A549 (cell line): Measurements from ENCODE around the gene RSPH9. TPM values are rescaled to one million over a fixed set of nuclear protein-coding genes. Genes with fewer than 3 reads are reported as not detected.

Source experiments
- ATAC-seq, 2 experiments: fragments of 200-7000 bp in 1 of 2; fragments of >200 bp in 1 of 2; cut with Nextera tagmentation in 1 of 2; cut with Tn5 transposase in 1 of 2; 3 replicates each; pipeline versions ENCODE4 v1.8.0 to v1.9.1; 2018 to 2020; ENCODE audit warnings: mild to moderate bottlenecking in 1 of 2, moderate library complexity in 1 of 2
- CTCF ChIA-PET: fragments of 300-600 bp; sonication (Branson Sonifier 250); formaldehyde crosslinking; extraction: SDS; loops from one replicate; lab custom pipeline; 2021; ENCODE audit warnings: antibody characterized with exemption, inconsistent platforms; lab: Yijun Ruan, JAX
- POLR2A ChIA-PET: fragments of 350-600 bp; formaldehyde crosslinking; extraction: SDS; loops from one replicate; lab custom pipeline; 2021; ENCODE audit warnings: antibody characterized with exemption, inconsistent platforms; lab: Yijun Ruan, JAX
- DNase-seq, 2 experiments: peaks; one replicate each; pipeline versions ENCODE4 v3.0.0 to v3.0.0-alpha.2; 2011 to 2016; ENCODE audit warnings: low read depth in 1 of 2, low spot score in 1 of 2
- FAIRE-seq: peaks from 2 replicates; lab custom pipeline; 2011; peaks lifted over from hg19 to GRCh38; lab: Jason Lieb, UNC
- H3K27ac ChIP-seq, 2 experiments: fragments of >200 bp; sonication (Bioruptor Twin); formaldehyde crosslinking; 3 replicates each; pipeline ENCODE4 v1.5.1; 2016 to 2017
- H3K4me1 ChIP-seq: fragments of >200 bp; sonication (Bioruptor Twin); formaldehyde crosslinking; 3 replicates; pipeline ENCODE4 v1.6.1; 2016
- H3K4me2 ChIP-seq: fragments of >200 bp; sonication (Bioruptor Twin); formaldehyde crosslinking; 3 replicates; pipeline ENCODE4 v1.6.1; 2016
- H3K4me3 ChIP-seq: fragments of >200 bp; sonication (Bioruptor Twin); formaldehyde crosslinking; 3 replicates; pipeline ENCODE4 v1.5.1; 2016
- H3K9me3 ChIP-seq: fragments of >200 bp; sonication (Bioruptor Twin); formaldehyde crosslinking; 3 replicates; pipeline ENCODE4 v1.6.1; 2016
- BHLHE40 ChIP-seq: IDR thresholded peaks from 2 replicates; pipeline ENCODE4 v1.6.1; 2012; ENCODE audit warnings: low read depth, low read length, inconsistent platforms
- CBX8 ChIP-seq: fragments of 200-600 bp; sonication (generic); IDR thresholded peaks from 2 replicates; pipeline ENCODE4 v1.6.1; 2016
- FOSL2 ChIP-seq, 2 experiments: fragments of 450-650 bp in 1 of 2; fragments of >200 bp in 1 of 2; sonication (Bioruptor Twin) in 1 of 2; formaldehyde crosslinking; IDR thresholded peaks; 2 replicates each; pipeline versions ENCODE4 v1.5.0 to v1.6.1; 2016 to 2020; ENCODE audit warnings: mild to moderate bottlenecking in 1 of 2, moderate library complexity in 1 of 2
- FOXS1 ChIP-seq: fragments of 250-450 bp; sonication (Bioruptor Pico); IDR thresholded peaks from 2 replicates; pipeline ENCODE4 v1.5.0; 2020; ENCODE audit warnings: mild to moderate bottlenecking, moderate library complexity
- GATA3 ChIP-seq: IDR thresholded peaks from 2 replicates; pipeline ENCODE4 v1.6.1; 2012; ENCODE audit warnings: borderline replicate concordance
- MAZ ChIP-seq: fragments of 150-350 bp; IDR thresholded peaks from 2 replicates; pipeline ENCODE4 v1.6.1; 2014; ENCODE audit warnings: antibody characterized with exemption, low read depth, low read length, borderline replicate concordance
- NPAS2 ChIP-seq: fragments of 250-450 bp; sonication (Bioruptor Pico); IDR thresholded peaks from 2 replicates; pipeline ENCODE4 v1.8.0; 2022; ENCODE audit warnings: mild to moderate bottlenecking, moderate library complexity, borderline replicate concordance
- NR3C1 ChIP-seq: fragments of >200 bp; sonication (Bioruptor Twin); formaldehyde crosslinking; IDR thresholded peaks from 3 replicates; pipeline ENCODE4 v1.6.1; 2017
- PBX3 ChIP-seq: IDR thresholded peaks from 2 replicates; pipeline ENCODE4 v1.6.1; 2012
- PHF8 ChIP-seq: fragments of 200-600 bp; sonication (generic); IDR thresholded peaks from 2 replicates; pipeline ENCODE4 v1.6.1; 2016; ENCODE audit warnings: low read depth, mild to moderate bottlenecking, antibody characterized with exemption, moderate library complexity, borderline replicate concordance
- RAD21 ChIP-seq, 2 experiments: fragments of >200 bp in 1 of 2; sonication (Bioruptor Twin) in 1 of 2; formaldehyde crosslinking in 1 of 2; IDR thresholded peaks in 1 of 2; conservative IDR thresholded peaks in 1 of 2; 2 replicates in 1 of 2; 3 replicates in 1 of 2; pipeline ENCODE4 v1.6.1; 2012 to 2018; ENCODE audit warnings: inconsistent platforms in 1 of 2
- RCOR1 ChIP-seq: fragments of 150-350 bp; IDR thresholded peaks from 2 replicates; pipeline ENCODE4 v1.6.1; 2014; ENCODE audit warnings: antibody characterized with exemption, low read length, low read depth
- REST ChIP-seq: fragments of 200-600 bp; sonication (generic); IDR thresholded peaks from 2 replicates; pipeline ENCODE4 v1.6.1; 2016; ENCODE audit warnings: antibody characterized with exemption, mild to moderate bottlenecking, moderate library complexity
- RFX5 ChIP-seq: fragments of 450-650 bp; IDR thresholded peaks from 2 replicates; pipeline ENCODE4 v1.7.1; 2014; ENCODE audit warnings: antibody characterized with exemption, mild to moderate bottlenecking, moderate library complexity
- ZFP36 ChIP-seq: fragments of 450-650 bp; IDR thresholded peaks from 2 replicates; pipeline ENCODE4 v1.6.1; 2014; ENCODE audit warnings: borderline replicate concordance; ENCODE audit not compliant: partially characterized antibody
- WGBS: methylation state at CpG from one replicate; pipeline ENCODE4 v1.1.6; 2017; ENCODE audit errors: missing lambda C conversion rate; 5-methylcytosine and 5-hydroxymethylcytosine counted together
- polyA plus RNA-seq, 4 experiments: library from polyadenylated mRNA; depleted of rRNA in 3 of 4; stranded (reverse); fragments of >200 nt; fragmentation: RNase III in 1 of 4; extraction: RNeasy Plus Mini Kit Qiagen cat#74134 plus additional on column Dnase treatment in 1 of 4; gene quantifications; 2 replicates in 3 of 4; 3 replicates in 1 of 4; pipeline ENCODE4 v1.2.3, GENCODE V29; 2011 to 2017
- TF ChIP-seq, protein P1 (sequence below): fragments of 250-450 bp; sonication (Bioruptor Pico); IDR thresholded peaks from 2 replicates; pipeline ENCODE4 v1.5.0; 2020; ENCODE audit warnings: low read depth, mild to moderate bottlenecking, moderate library complexity
- TF ChIP-seq, protein P2 (sequence below): fragments of 150-350 bp; IDR thresholded peaks from 2 replicates; pipeline ENCODE4 v1.6.1; 2014; ENCODE audit warnings: low read depth, mild to moderate bottlenecking, low read length
- TF ChIP-seq, protein P3 (sequence below): fragments of 450-650 bp; IDR thresholded peaks from 2 replicates; pipeline ENCODE4 v1.6.1; 2014; ENCODE audit warnings: antibody characterized with exemption

RSPH9 gene
- polyA plus RNA-seq, 2 of the 4 experiments (the other 2 are of a cell fraction): 0.14 to 0.18 TPM

GRCh38 chr6:43679057-43679456 is 34.2 kb downstream of the RSPH9 start:
- FAIRE-seq (no peak), ATAC-seq (no peak), DNase-seq (no peak)
- TF ChIP-seq, protein P1, sequence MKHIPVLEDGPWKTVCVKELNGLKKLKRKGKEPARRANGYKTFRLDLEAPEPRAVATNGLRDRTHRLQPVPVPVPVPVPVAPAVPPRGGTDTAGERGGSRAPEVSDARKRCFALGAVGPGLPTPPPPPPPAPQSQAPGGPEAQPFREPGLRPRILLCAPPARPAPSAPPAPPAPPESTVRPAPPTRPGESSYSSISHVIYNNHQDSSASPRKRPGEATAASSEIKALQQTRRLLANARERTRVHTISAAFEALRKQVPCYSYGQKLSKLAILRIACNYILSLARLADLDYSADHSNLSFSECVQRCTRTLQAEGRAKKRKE (CRISPR knock-in tag): no peak
- TF ChIP-seq, protein P2, sequence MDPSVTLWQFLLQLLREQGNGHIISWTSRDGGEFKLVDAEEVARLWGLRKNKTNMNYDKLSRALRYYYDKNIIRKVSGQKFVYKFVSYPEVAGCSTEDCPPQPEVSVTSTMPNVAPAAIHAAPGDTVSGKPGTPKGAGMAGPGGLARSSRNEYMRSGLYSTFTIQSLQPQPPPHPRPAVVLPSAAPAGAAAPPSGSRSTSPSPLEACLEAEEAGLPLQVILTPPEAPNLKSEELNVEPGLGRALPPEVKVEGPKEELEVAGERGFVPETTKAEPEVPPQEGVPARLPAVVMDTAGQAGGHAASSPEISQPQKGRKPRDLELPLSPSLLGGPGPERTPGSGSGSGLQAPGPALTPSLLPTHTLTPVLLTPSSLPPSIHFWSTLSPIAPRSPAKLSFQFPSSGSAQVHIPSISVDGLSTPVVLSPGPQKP: no peak
- TF ChIP-seq PHF8: no peak
- TF ChIP-seq PBX3: no peak
- TF ChIP-seq NPAS2 (CRISPR knock-in tag): no peak
- TF ChIP-seq ZFP36: no peak
- TF ChIP-seq RAD21 (conservative IDR thresholded peaks at IDR 0.05 in 1 of 2, IDR thresholded peaks at IDR 0.05 in 1 of 2): no peak
- TF ChIP-seq FOSL2 (IDR thresholded peaks at IDR 0.05): no peak
- TF ChIP-seq FOSL2 (CRISPR knock-in tag; IDR thresholded peaks at IDR 0.05): no peak
- TF ChIP-seq CBX8: no peak
- TF ChIP-seq, protein P3, sequence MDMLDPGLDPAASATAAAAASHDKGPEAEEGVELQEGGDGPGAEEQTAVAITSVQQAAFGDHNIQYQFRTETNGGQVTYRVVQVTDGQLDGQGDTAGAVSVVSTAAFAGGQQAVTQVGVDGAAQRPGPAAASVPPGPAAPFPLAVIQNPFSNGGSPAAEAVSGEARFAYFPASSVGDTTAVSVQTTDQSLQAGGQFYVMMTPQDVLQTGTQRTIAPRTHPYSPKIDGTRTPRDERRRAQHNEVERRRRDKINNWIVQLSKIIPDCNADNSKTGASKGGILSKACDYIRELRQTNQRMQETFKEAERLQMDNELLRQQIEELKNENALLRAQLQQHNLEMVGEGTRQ: no peak
- no peak for TF ChIP-seq NR3C1
- no peak for TF ChIP-seq MAZ
- no peak for TF ChIP-seq GATA3
- TF ChIP-seq BHLHE40: no peak
- no peak for TF ChIP-seq RFX5
- TF ChIP-seq RCOR1: no peak
- TF ChIP-seq FOXS1 (CRISPR knock-in tag): no peak
- no peak for TF ChIP-seq REST
- ChIA-PET POLR2A (no interaction called here), CTCF (interaction anchor here (1.5 to 3.2 kb wide), 2 partner anchors 12 to 90 kb away, joined by 3 to 18 read pairs; no protein-coding TSS in a partner anchor)
- WGBS: 92% methylated on average over 6 of the region's 6 CpGs
- H3K4me3 ChIP-seq: no peak overlapping the region
- H3K4me2 ChIP-seq: no peak overlapping the region
- H3K4me1 ChIP-seq: no peaks in the 10 kb centered on the region
- H3K9me3 ChIP-seq: no peaks in the 10 kb centered on the region
- H3K27ac ChIP-seq: no peak overlapping the region
